Nephron (organoid): ENCODE results near the gene ADAMTS12.
A peak's percentile ranks its signal among the peaks of the same experiment; 100 is the strongest.

Experiments
- H3K27ac Mint-ChIP-seq, 3 experiments: 2 replicates each; pipeline ENCODE4 v1.8.0; 2020; ENCODE audit warnings: mixed read lengths in 3 of 3, mild to moderate bottlenecking in 2 of 3, moderate library complexity in 1 of 3
- H3K27me3 Mint-ChIP-seq: 2 replicates; pipeline ENCODE4 v1.8.0; 2021; ENCODE audit warnings: low read depth, mild to moderate bottlenecking, moderate library complexity, mixed read lengths
- H3K36me3 Mint-ChIP-seq: 2 replicates; pipeline ENCODE4 v1.8.0; 2020; ENCODE audit warnings: low read depth, mixed read lengths
- H3K4me1 Mint-ChIP-seq: 2 replicates; pipeline ENCODE4 v1.8.0; 2020; ENCODE audit warnings: mixed read lengths
- H3K4me3 Mint-ChIP-seq, 3 experiments: 2 replicates each; pipeline ENCODE4 v1.8.0; 2020; ENCODE audit warnings: mild to moderate bottlenecking in 3 of 3, mixed read lengths in 3 of 3, moderate library complexity in 2 of 3
- H3K9me3 Mint-ChIP-seq: 2 replicates; pipeline ENCODE4 v1.8.0; 2020; ENCODE audit warnings: mixed read lengths
- CTCF ChIP-seq, 3 experiments: fragments of 200-600 bp; sonication (generic); IDR thresholded peaks; one replicate each; pipeline ENCODE4 v1.5.0; 2021; ENCODE audit warnings: antibody characterized with exemption in 3 of 3; ENCODE audit not compliant: unreplicated experiment in 3 of 3

Gene ADAMTS12

GRCh38 chr5:33742181-33742580, 149.6 kb downstream of the ADAMTS12 start:
- Mint-ChIP-seq H3K36me3 (no peaks in the 10 kb centered on the region), H3K9me3 (no peaks in the 10 kb centered on the region), H3K4me3 (no peak overlapping the region), H3K27me3 (no peaks in the 10 kb centered on the region), H3K4me1 (peaks cover 12% of the 10 kb centered on the region), H3K27ac (peak overlapping the region in 1 of 3 experiments; percentile 73)
- no peak for TF ChIP-seq CTCF (IDR thresholded peaks at IDR 0.05; ENCODE audit: unreplicated experiment in 3 of 3)

DNA sequence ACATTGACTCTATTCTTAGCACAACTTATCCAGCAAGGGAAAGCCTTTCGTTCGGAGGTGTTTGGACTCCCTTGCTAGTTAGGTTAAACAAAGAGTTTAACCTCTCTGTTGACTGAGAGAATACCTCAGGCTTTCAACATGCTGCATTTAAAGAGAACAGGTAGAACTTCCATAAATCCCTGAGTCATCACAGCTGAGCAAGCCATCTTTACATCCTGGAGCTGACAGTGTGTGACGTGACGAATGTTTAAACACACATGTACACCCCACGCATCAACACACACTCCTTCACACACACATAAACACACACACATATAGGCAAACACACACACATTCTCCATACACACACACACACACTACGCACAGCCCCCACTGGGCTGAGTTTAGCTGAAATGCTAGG, 152.8 kb downstream of the ADAMTS12 start:
- Mint-ChIP-seq H3K4me1 (peaks cover 20% of the 10 kb centered on the region), H3K27me3 (no peaks in the 10 kb centered on the region), H3K27ac (no peak overlapping the region), H3K4me3 (no peak overlapping the region), H3K36me3 (no peaks in the 10 kb centered on the region), H3K9me3 (no peaks in the 10 kb centered on the region)
- TF ChIP-seq CTCF (IDR thresholded peaks at IDR 0.05; ENCODE audit: unreplicated experiment in 3 of 3) = no peak

DNA sequence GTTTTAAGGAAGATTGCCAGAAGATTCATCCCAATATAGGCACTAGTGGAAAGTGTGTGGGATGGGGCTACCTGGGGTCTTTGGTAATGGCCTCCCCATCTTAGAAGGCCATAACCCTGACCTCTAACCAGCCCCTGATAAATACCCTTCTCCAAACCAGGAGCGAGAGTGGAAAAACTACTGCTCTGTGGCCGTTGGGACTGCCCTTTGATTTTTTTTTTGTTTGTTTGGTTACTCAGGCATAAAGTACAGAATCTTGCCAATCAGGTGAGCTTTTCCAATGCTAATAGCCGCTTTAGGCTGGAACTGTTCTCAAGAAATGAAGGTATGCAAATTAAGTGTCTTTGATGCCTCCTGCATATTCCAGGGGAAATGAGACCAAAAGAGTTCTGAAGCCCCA, 153.7 kb downstream of the ADAMTS12 start:
- Mint-ChIP-seq H3K27me3 (no peaks in the 10 kb centered on the region), H3K4me3 (no peak overlapping the region), H3K36me3 (no peaks in the 10 kb centered on the region), H3K27ac (no peak overlapping the region), H3K9me3 (no peaks in the 10 kb centered on the region), H3K4me1 (peaks cover 16% of the 10 kb centered on the region)
- TF ChIP-seq CTCF (IDR thresholded peaks at IDR 0.05; ENCODE audit: unreplicated experiment in 3 of 3) = no peak

GRCh38 chr5:33737697-33738096, 154.1 kb downstream of the ADAMTS12 start:
- Mint-ChIP-seq H3K27me3 (no peaks in the 10 kb centered on the region), H3K4me1 (peaks cover 12% of the 10 kb centered on the region), H3K9me3 (no peaks in the 10 kb centered on the region), H3K4me3 (no peak overlapping the region), H3K27ac (no peak overlapping the region), H3K36me3 (no peaks in the 10 kb centered on the region)
- no peak for TF ChIP-seq CTCF (IDR thresholded peaks at IDR 0.05; ENCODE audit: unreplicated experiment in 3 of 3)

DNA sequence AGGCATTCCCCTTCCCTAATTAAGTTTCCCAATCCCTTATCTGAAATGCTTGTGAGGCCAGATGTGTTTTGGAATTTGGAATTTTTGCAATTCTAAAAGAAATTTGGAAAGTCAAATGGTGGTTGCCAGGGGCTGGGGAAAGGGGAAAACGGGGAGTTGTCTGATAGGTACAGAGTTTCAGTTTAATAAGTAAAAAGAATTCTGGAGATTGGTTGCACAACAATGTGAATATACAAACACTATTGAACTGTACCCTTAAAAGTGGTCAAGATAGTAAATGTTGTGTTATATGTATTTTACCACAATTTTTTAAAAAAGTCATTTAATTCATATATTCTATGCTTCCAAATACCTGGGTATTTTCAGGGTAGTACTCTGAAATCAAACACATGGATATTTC, 154.5 kb downstream of the ADAMTS12 start:
- Mint-ChIP-seq H3K27ac (no peak overlapping the region), H3K27me3 (no peaks in the 10 kb centered on the region), H3K4me3 (no peak overlapping the region), H3K4me1 (peaks cover 9% of the 10 kb centered on the region), H3K36me3 (no peaks in the 10 kb centered on the region), H3K9me3 (no peaks in the 10 kb centered on the region)
- TF ChIP-seq CTCF (IDR thresholded peaks at IDR 0.05; ENCODE audit: unreplicated experiment in 3 of 3) = no peak

DNA sequence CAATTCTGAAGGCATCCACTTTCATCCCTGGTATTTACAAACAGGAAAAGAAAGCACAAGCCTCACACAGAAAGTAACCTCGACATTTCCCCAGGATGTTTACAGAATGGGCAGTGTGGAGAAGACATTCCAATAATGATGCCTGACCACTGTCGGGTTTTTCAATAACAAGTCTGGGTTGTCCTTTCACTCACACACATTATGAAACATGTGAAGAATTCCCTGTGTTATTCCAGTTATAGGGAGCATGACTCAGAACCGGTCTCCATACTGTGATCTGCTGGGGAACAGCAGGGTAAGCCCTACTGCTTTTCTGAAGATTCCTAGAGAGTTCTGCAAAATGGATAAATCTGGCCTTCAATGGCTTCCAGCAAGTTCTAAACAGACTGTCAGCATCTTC, 155.3 kb downstream of the ADAMTS12 start:
- Mint-ChIP-seq H3K27me3 (no peaks in the 10 kb centered on the region), H3K4me3 (no peak overlapping the region), H3K9me3 (no peaks in the 10 kb centered on the region), H3K36me3 (no peaks in the 10 kb centered on the region), H3K4me1 (peaks cover 9% of the 10 kb centered on the region), H3K27ac (no peak overlapping the region)
- TF ChIP-seq CTCF (IDR thresholded peaks at IDR 0.05; ENCODE audit: unreplicated experiment in 3 of 3) = no peak
